ENCODE measurements around the gene GPRASP1. TPM values are rescaled to one million over a fixed set of nuclear protein-coding genes. Genes with fewer than 3 reads are reported as not detected.

The GPRASP1 gene, protein sequence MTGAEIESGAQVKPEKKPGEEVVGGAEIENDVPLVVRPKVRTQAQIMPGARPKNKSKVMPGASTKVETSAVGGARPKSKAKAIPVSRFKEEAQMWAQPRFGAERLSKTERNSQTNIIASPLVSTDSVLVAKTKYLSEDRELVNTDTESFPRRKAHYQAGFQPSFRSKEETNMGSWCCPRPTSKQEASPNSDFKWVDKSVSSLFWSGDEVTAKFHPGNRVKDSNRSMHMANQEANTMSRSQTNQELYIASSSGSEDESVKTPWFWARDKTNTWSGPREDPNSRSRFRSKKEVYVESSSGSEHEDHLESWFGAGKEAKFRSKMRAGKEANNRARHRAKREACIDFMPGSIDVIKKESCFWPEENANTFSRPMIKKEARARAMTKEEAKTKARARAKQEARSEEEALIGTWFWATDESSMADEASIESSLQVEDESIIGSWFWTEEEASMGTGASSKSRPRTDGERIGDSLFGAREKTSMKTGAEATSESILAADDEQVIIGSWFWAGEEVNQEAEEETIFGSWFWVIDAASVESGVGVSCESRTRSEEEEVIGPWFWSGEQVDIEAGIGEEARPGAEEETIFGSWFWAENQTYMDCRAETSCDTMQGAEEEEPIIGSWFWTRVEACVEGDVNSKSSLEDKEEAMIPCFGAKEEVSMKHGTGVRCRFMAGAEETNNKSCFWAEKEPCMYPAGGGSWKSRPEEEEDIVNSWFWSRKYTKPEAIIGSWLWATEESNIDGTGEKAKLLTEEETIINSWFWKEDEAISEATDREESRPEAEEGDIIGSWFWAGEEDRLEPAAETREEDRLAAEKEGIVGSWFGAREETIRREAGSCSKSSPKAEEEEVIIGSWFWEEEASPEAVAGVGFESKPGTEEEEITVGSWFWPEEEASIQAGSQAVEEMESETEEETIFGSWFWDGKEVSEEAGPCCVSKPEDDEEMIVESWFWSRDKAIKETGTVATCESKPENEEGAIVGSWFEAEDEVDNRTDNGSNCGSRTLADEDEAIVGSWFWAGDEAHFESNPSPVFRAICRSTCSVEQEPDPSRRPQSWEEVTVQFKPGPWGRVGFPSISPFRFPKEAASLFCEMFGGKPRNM (N-terminal part only)
- total RNA-seq: 1 to 10 TPM; 3.2 to 3.8 TPM
- under 1 TPM; 0.51 to 0.54 TPM for polyA plus RNA-seq

GRCh38 chrX:102651242-102652011 lies at the start of gene GPRASP1:
TSS of gene GPRASP1 (plus strand) at chrX:102651483. CDS start at chrX:102653914, 2,431 bp downstream.
- Histone ChIP-seq H3K9ac (ENCODE audit: low read depth in 1 of 2, low read length in 2 of 2) (peak within 1 kb of the TSS in 1 of 2 donors; percentile 28), H3K36me3 (ENCODE audit: control insufficient read depth in 4 of 4, insufficient read depth in 3 of 4, low read depth in 1 of 4, low read length in 3 of 4) (no peaks in the 10 kb centered on the region), H3K27me3 (ENCODE audit: control insufficient read depth in 4 of 4, insufficient read depth in 4 of 4, low read length in 3 of 4) (no peaks in the 10 kb centered on the region), H3K27ac (ENCODE audit: low read depth in 1 of 2, low read length in 2 of 2) (peak within 1 kb of the TSS; percentile 30 to 53), H3K9me3 (ENCODE audit: control insufficient read depth in 4 of 4, low read length in 3 of 4) (no peaks in the 10 kb centered on the region), H3K4me1 (ENCODE audit: control insufficient read depth in 4 of 4, insufficient read depth in 4 of 4, low read length in 3 of 4) (peaks cover 0 to 7% (median 1%) of the 10 kb centered on the region in 4 donors), H3K4me3 (ENCODE audit: low read depth in 1 of 3, low read length in 3 of 3) (peak within 1 kb of the TSS in 2 of 3 donors; percentile 55 to 60)
- peak; percentile 58 for DNase-seq (ENCODE audit: low spot score)
- TF ChIP-seq RAD21 (IDR thresholded peaks at IDR 0.05) (no peak), ATF3 (IDR thresholded peaks at IDR 0.05) (no peak), JUND (IDR thresholded peaks at IDR 0.05) (no peak), RXRA (IDR thresholded peaks at IDR 0.05) (no peak), FOXA2 (IDR thresholded peaks at IDR 0.05) (no peak), HNF4A (conservative IDR thresholded peaks at IDR 0.05) (no peak), YY1 (IDR thresholded peaks at IDR 0.05) (no peak), ZBTB33 (IDR thresholded peaks at IDR 0.05) (no peak)
- TF ChIP-seq, protein P1, sequence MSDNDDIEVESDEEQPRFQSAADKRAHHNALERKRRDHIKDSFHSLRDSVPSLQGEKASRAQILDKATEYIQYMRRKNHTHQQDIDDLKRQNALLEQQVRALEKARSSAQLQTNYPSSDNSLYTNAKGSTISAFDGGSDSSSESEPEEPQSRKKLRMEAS (IDR thresholded peaks at IDR 0.05): no peak
- WGBS: under 1% methylated on average over 61 of the region's 61 CpGs

- Histone ChIP-seq H3K36me3 (ENCODE audit: control insufficient read depth in 4 of 4, insufficient read depth in 3 of 4, low read depth in 1 of 4, low read length in 3 of 4) (peaks cover 0 to 2% (median 0%) of the 10 kb centered on the region in 4 donors), H3K9me3 (ENCODE audit: control insufficient read depth in 4 of 4, low read length in 3 of 4) (no peaks in the 10 kb centered on the region)
- WGBS: 94% methylated on average over 1 of the region's 1 CpG
- TF ChIP-seq NR2F2 (IDR thresholded peaks at IDR 0.05) (no peak), RXRA (IDR thresholded peaks at IDR 0.05) (no peak), EGR1 (IDR thresholded peaks at IDR 0.05; ENCODE audit: low read depth in 2 of 2) (no peak), TAF1 (conservative IDR thresholded peaks at IDR 0.05) (no peak), SP1 (IDR thresholded peaks at IDR 0.05) (no peak), GABPA (IDR thresholded peaks at IDR 0.05 in 1 of 2, conservative IDR thresholded peaks at IDR 0.05 in 1 of 2) (no peak), HNF4G (IDR thresholded peaks at IDR 0.05) (no peak), REST (IDR thresholded peaks at IDR 0.05) (no peak), ZBTB33 (IDR thresholded peaks at IDR 0.05) (no peak), FOXA1 (IDR thresholded peaks at IDR 0.05) (no peak)
- TF ChIP-seq, protein P2, sequence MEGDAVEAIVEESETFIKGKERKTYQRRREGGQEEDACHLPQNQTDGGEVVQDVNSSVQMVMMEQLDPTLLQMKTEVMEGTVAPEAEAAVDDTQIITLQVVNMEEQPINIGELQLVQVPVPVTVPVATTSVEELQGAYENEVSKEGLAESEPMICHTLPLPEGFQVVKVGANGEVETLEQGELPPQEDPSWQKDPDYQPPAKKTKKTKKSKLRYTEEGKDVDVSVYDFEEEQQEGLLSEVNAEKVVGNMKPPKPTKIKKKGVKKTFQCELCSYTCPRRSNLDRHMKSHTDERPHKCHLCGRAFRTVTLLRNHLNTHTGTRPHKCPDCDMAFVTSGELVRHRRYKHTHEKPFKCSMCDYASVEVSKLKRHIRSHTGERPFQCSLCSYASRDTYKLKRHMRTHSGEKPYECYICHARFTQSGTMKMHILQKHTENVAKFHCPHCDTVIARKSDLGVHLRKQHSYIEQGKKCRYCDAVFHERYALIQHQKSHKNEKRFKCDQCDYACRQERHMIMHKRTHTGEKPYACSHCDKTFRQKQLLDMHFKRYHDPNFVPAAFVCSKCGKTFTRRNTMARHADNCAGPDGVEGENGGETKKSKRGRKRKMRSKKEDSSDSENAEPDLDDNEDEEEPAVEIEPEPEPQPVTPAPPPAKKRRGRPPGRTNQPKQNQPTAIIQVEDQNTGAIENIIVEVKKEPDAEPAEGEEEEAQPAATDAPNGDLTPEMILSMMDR (IDR thresholded peaks at IDR 0.05; ENCODE audit: low read depth, low read length, missing input control): no peak
Observed at GRCh38 chrX:102604327-102604726, 47.0 kb upstream of the GPRASP1 start.

More at GRCh38 chrX:102604327-102604726, 47.0 kb upstream of the GPRASP1 start:
- no peak for DNase-seq (ENCODE audit: low spot score)
- Histone ChIP-seq H3K27ac (ENCODE audit: low read depth in 1 of 2, low read length in 2 of 2) (no peak overlapping the region), H3K27me3 (ENCODE audit: control insufficient read depth in 4 of 4, insufficient read depth in 4 of 4, low read length in 3 of 4) (no peaks in the 10 kb centered on the region), H3K9ac (ENCODE audit: low read depth in 1 of 2, low read length in 2 of 2) (no peak overlapping the region), H3K4me1 (ENCODE audit: control insufficient read depth in 4 of 4, insufficient read depth in 4 of 4, low read length in 3 of 4) (peaks cover 0 to 6% (median 4%) of the 10 kb centered on the region in 4 donors), H3K4me3 (ENCODE audit: low read depth in 1 of 3, low read length in 3 of 3) (no peak overlapping the region)

Data from liver (tissue), 9 donors.